ENCODE measurements around the gene PPM1N.

DNA sequence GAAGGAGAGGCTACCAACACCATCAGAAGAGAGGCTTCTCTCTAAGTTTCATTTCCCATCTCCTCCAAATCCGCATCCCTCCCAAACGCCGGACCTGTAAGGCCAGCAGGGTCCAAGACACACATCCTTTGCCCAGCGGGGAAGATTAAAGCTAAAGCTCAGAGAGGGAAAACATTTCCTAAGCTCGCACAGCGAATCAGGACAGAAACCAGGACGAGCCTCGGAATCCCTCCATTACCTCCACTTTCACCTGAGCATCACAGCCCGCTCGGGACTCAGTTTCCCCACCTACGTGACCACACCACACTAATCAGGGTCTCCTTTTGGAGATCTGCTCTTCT lies 31.2 kb upstream of the PPM1N start:
- TF ChIP-seq ESRRG (CRISPR knock-in tag; IDR thresholded peaks at IDR 0.05), result no peak
- no peak for TF ChIP-seq CSDC2 (CRISPR knock-in tag; IDR thresholded peaks at IDR 0.05)
- TF ChIP-seq ZNF565 (CRISPR knock-in tag; conservative IDR thresholded peaks at IDR 0.05; ENCODE audit: low read depth), result no peak
- TF ChIP-seq, protein P1, sequence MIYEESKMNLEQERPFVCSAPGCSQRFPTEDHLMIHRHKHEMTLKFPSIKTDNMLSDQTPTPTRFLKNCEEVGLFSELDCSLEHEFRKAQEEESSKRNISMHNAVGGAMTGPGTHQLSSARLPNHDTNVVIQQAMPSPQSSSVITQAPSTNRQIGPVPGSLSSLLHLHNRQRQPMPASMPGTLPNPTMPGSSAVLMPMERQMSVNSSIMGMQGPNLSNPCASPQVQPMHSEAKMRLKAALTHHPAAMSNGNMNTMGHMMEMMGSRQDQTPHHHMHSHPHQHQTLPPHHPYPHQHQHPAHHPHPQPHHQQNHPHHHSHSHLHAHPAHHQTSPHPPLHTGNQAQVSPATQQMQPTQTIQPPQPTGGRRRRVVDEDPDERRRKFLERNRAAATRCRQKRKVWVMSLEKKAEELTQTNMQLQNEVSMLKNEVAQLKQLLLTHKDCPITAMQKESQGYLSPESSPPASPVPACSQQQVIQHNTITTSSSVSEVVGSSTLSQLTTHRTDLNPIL (CRISPR knock-in tag; IDR thresholded peaks at IDR 0.05; ENCODE audit: low read depth), result no peak
- TF ChIP-seq, protein P2, sequence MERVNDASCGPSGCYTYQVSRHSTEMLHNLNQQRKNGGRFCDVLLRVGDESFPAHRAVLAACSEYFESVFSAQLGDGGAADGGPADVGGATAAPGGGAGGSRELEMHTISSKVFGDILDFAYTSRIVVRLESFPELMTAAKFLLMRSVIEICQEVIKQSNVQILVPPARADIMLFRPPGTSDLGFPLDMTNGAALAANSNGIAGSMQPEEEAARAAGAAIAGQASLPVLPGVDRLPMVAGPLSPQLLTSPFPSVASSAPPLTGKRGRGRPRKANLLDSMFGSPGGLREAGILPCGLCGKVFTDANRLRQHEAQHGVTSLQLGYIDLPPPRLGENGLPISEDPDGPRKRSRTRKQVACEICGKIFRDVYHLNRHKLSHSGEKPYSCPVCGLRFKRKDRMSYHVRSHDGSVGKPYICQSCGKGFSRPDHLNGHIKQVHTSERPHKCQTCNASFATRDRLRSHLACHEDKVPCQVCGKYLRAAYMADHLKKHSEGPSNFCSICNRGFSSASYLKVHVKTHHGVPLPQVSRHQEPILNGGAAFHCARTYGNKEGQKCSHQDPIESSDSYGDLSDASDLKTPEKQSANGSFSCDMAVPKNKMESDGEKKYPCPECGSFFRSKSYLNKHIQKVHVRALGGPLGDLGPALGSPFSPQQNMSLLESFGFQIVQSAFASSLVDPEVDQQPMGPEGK (CRISPR knock-in tag; IDR thresholded peaks at IDR 0.05; ENCODE audit: borderline replicate concordance), result no peak
- TF ChIP-seq ZNF70 (CRISPR knock-in tag; IDR thresholded peaks at IDR 0.05), result no peak
- no peak for TF ChIP-seq GLIS3 (CRISPR knock-in tag; IDR thresholded peaks at IDR 0.05)
- TF ChIP-seq PPARA (CRISPR knock-in tag; IDR thresholded peaks at IDR 0.05; ENCODE audit: borderline replicate concordance), result no peak
- no peak for TF ChIP-seq ARNTL (CRISPR knock-in tag; IDR thresholded peaks at IDR 0.05; ENCODE audit: borderline replicate concordance, low read depth)
- no peak for TF ChIP-seq BACH2 (CRISPR knock-in tag; IDR thresholded peaks at IDR 0.05; ENCODE audit: borderline replicate concordance)

All from SK-N-SH treated with all-trans-retinoic acid at 6 μM for 48 hours (cell line).